GM18498 (cell line): ENCODE data around the gene KISS1R.
A peak's percentile ranks its signal among the peaks of the same experiment; 100 is the strongest.

ENCODE experiments used
- ATAC-seq: cut with Tn5 transposase; IDR thresholded peaks from one replicate; pipeline ENCODE4 v1.9.1; 2021; ENCODE audit warnings: mild to moderate bottlenecking, moderate library complexity; ENCODE audit not compliant: unreplicated experiment

The KISS1R gene

DNA sequence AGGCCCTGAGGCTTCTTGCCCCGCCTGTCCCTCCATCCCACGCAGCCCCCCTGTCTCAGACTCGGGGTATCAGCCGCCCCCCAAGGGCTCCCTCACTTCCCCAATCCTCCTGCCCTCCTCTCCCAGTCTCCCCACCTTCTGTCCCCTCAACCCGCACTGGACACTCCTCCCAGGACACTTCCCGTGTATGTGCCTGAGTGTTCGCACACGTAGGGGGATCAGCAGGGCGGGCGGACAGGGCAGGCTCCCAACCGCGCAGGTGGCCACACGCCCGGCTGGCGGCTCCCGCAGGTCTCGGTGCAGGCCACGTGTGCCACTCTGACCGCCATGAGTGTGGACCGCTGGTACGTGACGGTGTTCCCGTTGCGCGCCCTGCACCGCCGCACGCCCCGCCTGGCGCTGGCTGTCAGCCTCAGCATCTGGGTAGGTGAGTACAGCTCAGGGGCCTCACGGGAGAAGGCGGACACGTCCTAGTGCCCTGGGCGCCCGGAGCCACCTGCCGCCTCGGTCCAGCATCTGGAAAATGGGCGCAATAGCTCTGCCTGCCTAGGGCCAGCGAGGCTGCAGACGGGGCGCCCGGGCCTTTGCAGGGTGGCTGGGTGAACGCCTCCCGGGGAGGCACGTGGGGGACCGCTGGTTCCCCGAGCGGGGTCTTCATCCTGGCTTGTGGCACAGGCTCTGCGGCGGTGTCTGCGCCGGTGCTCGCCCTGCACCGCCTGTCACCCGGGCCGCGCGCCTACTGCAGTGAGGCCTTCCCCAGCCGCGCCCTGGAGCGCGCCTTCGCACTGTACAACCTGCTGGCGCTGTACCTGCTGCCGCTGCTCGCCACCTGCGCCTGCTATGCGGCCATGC lies 2.3 kb downstream of the KISS1R start:
- ATAC-seq: no peak

DNA sequence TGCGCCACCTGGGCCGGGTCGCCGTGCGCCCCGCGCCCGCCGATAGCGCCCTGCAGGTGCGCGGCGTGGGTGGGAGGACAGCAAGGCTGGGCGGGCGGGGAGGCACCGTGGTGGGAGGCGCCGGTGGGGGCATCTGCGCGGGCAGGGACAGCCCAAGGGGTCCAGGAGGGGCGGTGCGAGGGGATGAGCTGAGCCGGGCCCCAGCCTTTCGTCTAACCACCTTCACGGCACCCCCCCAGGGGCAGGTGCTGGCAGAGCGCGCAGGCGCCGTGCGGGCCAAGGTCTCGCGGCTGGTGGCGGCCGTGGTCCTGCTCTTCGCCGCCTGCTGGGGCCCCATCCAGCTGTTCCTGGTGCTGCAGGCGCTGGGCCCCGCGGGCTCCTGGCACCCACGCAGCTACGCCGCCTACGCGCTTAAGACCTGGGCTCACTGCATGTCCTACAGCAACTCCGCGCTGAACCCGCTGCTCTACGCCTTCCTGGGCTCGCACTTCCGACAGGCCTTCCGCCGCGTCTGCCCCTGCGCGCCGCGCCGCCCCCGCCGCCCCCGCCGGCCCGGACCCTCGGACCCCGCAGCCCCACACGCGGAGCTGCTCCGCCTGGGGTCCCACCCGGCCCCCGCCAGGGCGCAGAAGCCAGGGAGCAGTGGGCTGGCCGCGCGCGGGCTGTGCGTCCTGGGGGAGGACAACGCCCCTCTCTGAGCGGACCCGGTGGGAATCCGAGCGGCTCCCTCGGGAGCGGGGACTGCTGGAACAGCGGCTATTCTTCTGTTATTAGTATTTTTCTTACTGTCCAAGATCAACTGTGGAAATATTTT lies 3.1 kb downstream of the KISS1R start:
- no peak for ATAC-seq

DNA sequence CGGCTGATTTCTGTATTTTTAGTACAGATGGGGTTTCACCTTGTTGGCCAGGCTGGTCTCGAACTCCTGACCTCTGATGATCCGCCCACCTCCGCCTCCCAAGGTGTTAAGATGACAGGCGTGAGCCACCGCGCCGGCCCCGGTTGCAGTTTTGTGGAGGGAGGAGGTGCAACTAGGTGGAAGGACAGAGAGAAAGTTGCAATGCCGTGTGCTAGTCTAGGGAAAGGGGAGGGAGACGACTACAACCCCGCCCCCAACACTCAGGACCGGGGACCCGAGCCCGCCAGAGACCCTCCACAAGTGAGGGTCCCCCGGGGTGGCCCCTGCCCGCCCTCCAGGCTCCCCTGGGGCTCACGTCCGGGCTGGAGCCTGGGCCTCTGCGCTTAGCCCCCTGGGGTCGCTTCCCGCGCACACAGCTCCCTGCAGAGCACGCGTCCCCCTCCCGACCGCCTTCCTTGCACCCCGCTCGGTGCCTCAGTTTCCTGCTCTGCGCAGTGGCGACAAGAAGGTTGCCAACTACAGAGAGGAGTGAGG lies 7.5 kb downstream of the KISS1R start:
- ATAC-seq: no peak

DNA sequence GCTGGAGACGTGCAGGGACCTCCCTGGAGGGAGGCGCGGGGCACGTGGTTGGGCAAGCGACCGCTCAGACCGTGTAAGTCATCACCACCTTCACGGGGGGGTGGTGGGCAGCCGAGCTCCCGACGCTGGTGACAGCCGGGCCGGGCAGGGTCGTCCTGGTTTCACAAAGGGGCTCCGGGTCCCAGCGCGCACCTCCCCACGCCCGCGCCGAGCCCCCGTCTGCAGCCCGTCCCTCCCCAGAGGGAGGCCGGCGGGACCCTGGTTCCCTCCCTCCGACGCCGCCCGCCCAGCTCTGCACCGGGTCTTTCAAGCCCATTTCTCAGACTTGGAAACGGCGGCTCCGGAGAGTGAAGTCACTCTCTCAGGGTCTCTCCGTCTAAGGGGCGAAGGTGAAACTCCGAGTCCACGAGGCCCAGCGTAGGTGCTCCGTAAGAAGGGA lies 8.0 kb downstream of the KISS1R start:
- peak; percentile 39 for ATAC-seq

DNA sequence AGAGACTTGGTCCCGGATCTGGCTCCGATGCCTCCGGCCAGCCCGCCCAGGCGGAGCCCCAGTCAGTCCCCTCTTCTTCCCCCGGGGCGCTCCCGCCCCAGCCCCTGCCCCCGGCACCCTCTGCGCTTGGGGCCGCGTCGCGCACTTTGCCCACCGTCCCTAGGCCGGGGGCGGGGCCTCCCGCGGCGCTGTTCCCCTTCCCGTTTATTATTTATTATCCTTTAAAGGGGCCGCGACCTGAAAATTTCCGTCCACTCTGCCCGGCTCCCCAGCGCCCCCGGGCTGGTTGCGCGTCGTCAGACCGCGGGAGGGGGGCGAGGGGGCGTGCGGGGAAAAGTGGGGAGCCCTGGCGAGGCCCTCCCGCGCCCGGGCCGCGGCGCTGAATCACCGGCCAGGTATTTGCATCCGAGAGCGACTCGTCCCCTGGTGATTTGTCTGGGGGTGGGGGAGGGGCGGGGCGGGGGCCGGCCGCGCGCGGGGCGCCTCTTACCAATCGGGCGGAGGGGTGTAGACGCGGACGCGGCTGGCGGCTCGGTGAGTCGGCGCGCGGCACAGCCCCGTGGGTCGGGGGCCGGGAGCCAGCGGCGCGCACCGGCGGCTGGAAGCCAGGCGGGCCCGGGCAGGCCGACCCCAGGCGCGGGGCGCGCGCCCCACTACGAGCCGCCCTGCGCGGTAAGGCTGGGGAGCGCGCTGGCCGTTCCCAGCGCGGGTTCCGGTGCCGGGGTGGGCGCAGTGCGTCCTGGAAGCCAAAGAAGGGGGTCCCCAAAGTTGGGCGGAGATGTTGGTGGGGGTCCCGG lies 8.6 kb downstream of the KISS1R start, which contains the start of gene ARID3A:
Gene ARID3A, plus strand, starts transcription at position 510 of the 797 bp plus-strand sequence. CDS start 3,494 bp downstream, outside the sequence.
- ATAC-seq: peak; percentile 62

DNA sequence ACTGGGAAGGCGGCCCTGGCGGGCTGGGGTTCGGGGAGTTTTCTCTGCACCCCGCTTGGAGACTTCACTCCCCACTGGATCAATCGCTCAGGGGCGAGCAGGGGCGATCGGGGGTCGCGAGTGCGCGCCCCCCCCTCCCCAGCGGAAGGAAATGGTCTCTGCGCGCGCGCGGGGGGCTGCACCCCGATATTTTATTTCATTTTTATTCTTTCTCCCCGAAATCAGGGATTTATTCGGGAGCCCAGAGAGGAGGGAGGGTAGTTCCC lies 9.1 kb downstream of the KISS1R start:
- ATAC-seq: no peak

DNA sequence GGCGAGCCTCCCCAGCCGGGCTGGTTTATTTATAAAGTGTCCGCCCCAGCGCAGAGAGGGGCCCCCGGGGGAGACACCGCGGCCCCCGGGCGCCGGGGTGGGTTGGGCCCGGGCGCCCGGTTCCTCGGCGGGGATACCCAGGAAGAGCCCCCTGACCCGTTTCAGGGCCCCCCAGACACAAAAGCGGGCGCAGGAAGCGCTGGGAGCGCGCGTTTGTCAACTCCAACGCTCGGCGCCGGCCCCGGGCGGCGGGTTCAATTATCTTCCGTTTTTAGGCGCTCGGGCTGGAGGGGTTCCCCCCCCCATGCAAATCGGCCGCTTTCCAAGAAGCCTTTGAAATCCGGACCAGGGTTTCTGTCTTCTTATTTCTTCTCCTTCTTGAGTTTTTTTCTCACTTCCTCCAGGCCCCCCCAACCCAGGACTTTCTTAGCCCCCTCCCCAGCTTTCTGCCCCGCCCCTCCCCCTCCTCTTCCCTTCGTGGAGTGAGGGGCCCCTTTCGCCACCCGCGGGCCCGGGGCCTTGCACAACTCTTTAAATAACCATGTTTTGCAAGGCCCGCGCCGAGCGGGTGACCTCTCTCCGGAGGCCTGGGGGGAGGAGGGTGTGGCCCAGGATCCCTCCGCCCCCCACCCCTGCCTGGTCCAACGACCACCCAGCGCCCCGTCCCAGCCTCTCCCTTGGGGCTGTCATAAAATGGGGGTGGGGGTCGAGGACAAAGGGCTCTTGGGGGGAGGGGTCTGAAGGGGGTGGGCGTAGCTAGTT lies 9.6 kb downstream of the KISS1R start:
- ATAC-seq: no peak

DNA sequence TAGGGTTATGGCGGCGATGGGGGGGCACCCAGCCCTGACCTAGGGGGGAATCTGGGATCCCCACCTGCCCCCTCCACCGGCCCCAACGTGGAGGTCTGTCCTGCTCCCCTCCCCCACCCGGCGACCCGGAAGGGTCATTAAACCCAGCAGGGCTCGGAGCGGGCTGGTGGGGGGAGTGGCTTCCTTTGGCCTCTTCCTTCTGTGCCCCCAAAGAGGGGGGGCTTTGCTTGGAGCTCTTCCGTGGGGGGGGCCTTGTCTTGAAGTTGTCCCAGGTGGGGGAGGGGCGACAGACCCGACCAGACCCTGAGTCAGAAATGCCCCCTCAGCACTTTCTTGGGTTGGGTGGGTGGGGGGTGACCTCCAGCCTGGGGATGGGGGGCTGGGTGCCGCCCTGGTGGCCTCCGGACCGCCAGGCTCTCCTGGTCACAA lies 10.2 kb downstream of the KISS1R start:
- no peak for ATAC-seq

DNA sequence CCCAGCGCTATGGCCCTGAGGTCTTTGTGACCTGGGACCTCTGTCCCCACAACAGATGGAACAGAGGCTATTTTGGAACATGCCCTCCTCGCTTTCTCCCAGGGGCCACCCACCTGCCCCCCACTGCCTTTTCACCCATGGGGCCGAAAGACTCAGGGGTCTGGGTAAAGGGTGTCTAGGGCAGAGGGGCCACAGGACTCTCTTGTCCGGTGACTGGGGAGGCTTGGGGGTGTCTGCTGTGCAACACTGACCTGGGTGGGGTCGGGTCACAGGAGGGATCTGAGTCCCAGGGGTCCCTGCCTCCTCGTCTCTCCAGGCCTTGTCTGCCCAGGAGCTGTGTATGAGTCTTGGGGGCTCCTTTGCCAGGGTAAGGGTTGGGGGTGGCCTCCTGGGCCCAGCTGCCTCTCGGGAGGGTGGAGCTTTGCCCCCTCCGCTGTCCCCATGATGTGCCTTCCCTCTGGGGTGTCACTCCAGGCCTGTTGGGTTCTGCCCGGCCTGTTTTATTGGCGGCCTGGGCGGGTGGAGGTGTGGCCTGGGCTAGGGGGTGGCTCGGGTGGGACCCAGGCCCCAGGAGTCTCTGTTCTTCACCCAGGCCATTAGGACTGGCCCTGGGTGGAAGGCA lies 10.8 kb downstream of the KISS1R start:
- ATAC-seq: no peak

DNA sequence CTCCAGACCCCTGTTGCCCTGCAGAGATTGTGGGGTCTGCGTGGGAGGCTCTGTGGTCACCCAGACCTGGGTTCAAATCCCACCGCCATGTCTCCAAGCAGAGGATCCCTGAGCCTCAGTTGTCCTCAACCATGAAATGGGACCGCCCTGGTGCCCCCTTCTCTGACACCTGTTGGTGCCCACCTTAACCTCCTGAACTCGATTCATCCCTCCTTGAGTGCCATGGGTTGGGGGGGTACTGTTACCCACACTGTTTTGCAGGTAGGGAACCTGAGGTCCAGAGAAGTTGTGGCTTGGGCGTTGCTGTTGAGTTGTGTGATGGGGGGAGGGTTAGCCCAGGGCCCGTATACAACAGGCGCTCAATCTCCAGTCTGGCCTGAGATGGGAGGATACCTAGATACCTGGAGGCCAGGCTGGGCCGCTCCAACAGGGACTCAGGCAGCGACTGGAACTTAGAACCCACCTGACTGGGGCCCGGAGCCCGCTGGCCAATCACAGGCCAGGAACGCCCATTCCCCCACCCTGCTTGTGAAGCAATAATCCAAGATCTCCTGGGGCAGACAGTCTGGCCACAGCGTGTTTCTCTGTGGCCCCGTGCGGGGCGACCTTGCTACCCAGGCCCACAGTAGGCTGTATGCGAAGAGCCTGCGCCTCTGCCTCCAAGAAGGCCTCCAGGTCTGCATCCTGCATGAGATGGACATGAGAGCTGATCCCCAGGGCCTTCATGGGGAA lies 11.5 kb downstream of the KISS1R start:
- no peak for ATAC-seq

DNA sequence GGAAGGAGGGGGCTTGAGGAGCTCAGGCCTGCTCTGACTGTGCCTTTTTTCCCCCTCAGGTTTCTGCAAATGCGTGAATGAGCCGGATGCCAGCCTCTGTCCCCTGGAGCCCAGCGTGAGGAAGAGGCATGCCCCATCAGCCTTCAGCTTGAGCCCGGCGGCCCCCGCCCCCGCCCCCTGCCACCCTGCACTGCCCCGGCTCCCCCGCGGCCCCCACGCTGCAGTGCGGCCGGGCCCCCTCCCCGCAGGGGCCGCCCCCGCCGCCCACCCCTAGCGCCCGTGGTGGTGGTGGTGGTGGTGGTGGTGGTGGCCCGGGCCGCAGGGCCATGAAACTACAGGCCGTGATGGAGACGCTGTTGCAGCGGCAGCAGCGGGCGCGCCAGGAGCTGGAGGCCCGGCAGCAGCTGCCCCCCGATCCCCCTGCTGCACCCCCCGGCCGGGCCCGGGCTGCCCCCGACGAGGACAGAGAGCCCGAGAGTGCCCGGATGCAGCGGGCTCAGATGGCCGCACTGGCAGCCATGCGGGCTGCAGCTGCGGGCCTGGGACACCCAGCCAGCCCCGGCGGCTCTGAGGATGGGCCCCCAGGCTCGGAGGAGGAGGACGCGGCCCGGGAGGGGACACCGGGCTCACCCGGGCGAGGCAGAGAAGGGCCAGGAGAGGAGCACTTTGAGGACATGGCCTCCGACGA lies 12.2 kb downstream of the KISS1R start:
- no peak for ATAC-seq

DNA sequence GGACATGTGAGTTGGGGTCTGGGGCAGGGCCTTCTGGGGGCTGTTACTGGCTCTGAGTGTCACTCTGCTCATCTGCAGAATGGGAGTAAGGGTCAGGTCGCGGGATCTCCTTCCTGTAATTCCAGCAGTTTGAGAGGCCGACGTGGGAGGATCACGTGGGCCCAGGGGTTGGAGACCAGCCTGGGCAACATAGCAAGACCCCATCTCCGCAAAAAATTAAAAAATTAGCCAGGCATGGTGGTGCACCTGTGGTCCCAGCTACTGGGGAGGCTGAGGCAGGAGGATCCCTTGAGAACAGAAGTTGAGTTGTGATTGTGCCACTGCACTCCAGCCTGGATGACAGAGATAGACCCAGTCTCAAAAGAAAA lies 12.7 kb downstream of the KISS1R start:
- ATAC-seq: no peak

DNA sequence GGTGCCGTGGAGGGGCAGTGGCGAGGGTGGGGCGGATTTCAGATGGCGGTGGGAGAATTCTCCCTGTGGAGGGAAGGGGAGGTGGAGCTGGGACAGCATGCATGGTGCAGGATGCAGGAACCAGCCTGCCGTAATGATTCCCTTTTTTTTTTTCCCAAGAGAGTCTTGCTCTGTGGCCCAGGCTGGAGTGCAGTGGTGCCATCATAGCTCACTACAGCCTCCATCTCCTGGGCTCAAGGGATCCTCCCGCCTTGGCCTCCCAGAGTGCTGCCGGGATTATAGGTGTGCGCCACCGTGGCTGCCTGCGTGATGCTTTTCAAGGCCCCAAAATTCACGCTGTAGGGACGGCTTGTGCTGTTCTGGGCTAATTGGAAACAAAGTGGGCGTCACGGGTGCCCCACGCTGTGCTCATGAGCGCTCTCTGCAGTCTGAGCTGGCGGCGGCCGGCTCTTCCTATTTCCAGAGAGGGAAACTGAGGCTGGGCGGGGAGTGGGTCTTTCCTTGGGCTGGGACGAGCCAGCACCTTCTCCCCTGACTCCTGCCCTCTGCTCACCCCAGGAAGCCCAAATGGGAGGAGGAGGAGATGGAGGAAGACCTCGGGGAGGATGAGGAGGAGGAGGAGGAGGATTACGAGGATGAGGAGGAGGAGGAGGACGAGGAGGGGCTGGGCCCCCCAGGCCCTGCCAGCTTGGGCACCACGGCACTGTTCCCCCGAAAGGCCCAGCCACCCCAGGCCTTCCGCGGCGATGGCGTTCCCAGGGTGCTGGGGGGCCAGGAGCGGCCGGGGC lies 14.9 kb downstream of the KISS1R start:
- ATAC-seq: no peak

DNA sequence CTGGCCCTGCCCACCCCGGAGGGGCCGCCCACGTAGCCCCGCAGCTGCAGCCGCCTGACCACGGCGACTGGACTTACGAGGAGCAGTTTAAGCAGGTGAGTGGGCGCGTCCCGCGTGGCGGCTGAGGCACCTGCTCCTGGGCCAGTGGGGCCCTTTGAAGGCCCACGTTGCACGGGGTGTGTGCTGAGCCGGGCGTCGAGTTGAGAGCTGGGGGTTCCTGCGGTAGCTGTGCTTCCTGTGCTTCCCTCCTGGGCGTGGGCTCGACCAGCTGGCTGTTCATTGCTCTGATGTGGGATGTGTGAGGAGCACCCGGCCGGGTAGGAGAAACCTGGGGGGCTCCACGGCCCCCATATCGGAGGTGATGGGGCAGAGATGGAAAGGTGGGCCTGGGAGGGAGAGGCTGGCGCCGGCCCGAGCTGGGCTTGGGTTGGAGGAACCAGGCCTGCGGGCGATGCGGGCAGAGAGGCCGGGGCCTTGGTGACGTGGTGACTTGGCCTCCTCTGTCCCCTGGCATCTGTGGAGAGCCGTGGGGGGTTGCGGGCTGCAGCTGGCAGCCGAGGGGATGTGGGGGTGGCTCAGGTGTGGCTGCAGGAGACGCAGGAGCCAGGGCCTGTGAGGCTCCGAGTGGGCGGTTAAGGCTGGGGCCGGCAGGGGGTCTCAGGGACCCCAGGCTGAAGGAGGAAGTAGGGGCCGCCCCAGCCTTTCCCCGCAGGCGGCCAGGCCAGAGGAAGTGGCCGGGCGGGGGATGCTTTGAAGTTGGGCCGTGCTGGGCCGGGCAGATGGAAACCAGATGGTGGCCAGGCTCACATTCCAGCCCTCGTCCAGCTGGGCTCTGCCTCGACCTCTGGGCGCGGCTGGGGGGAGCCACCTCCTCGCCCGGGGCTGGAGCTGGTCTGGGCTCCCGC lies 15.8 kb downstream of the KISS1R start:
- ATAC-seq: no peak

DNA sequence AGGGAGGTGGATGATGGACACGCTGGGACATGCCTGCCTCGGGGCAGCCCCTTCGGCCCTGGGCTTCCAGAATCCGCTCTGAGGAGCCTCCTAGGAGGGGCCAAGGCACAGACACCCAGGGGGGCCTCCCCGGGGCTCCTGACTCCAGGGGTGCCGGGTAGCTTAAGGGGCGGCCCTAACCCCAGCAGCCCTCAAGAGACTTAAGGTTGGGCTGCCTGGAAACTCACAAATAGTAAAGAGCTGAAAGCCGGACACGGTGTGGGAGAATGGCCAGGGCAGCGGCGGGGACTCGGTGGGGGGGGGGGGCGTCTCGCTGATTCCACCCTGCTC lies 16.4 kb downstream of the KISS1R start:
- ATAC-seq: no peak

DNA sequence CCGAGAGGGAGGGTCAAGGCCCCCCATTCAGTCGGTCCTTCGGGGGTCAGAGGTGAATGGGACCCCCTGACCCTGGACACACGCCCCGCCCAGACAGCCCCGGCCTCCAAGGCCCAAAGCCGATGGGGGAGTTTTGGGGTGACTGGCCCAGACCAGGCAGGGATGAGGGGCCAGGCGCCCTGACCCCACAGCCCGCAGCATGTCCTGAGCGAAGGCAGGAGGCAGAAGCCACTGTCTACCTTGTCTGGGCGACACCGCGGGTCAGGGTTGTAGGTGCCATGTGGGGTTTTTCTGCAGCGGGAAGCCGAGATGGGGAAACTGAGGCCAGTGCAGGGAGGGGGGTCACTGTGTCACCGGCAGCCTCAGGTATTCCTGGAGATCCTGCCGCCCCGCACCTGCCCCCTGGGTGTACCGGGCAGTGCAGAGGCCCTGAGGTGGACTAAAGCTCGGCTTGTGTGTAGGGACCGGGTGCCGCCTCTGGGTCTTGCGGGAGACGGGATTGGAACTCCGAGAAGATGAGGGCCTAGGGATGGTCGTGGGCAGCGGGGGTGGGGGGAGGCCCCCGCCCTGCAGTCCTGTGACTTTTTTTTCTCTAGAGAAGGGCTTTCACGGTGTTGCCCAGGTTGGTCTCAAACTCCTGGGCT lies 17.2 kb downstream of the KISS1R start:
- no peak for ATAC-seq
